Measurements from ENCODE around the gene RCSD1. TPM values are rescaled to one million over a fixed set of nuclear protein-coding genes. Genes with fewer than 3 reads are reported as not detected.

The RCSD1 gene
- total and polyA plus RNA-seq, 2 of the 4 experiments (the other 2 are of a cell fraction) = 0.03 TPM; not detected in 1

DNA sequence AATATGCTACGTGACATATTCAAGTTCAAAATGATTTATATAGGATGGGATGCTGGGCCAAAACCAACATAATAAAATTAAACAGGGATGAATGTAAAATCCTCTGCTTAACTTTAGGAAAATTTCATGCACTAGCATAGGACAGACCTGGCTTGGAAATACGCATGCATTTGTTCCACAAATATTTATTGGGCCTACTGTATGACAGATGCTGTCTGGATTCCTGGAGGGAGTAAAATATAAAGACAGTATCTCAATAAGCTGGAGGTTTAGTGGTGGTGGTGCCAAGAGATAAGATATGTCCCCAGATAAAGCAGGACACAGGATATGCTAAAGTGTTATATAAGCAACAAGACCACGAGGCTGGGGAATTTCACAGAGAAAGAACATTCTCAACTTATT, 15.1 kb downstream of the RCSD1 start:
- Histone ChIP-seq H3K9me3 (ENCODE audit: control insufficient read depth, insufficient read depth, low read length) (no peaks in the 10 kb centered on the region), H3K4me1 (ENCODE audit: control insufficient read depth, insufficient read depth, low read length) (no peaks in the 10 kb centered on the region), H3K9me1 (ENCODE audit: insufficient read depth, low read length) (no peaks in the 10 kb centered on the region), H3K4me3 (ENCODE audit: insufficient read depth, low read depth, low read length) (no peak overlapping the region), H4K5ac (ENCODE audit: low read depth, low read length) (no peak overlapping the region), H2BK20ac (ENCODE audit: low read depth, low read length) (no peak overlapping the region), H3K27me3 (ENCODE audit: control insufficient read depth, insufficient read depth, low read length) (peaks cover 20% of the 10 kb centered on the region), H4K91ac (ENCODE audit: insufficient read depth, low read depth, low read length) (no peak overlapping the region), H3K36me3 (ENCODE audit: control insufficient read depth, insufficient read depth, low read length) (no peaks in the 10 kb centered on the region), H2BK5ac (ENCODE audit: low read depth, low read length, poor library complexity, severe bottlenecking) (no peak overlapping the region), H3K9ac (ENCODE audit: low read depth, low read length) (no peak overlapping the region), H3K27ac (ENCODE audit: insufficient read depth, low read length) (no peak overlapping the region), H2BK15ac (ENCODE audit: low read depth, low read length) (no peak overlapping the region), H3K4ac (ENCODE audit: low read depth, low read length) (no peak overlapping the region), H3K18ac (ENCODE audit: low read depth, low read length) (no peak overlapping the region), H2AK9ac (replicated peaks; ENCODE audit: low read depth, low read length, poor library complexity) (no peak overlapping the region), H2AFZ (replicated peaks; ENCODE audit: low read length, poor library complexity) (no peak overlapping the region), H4K20me1 (ENCODE audit: insufficient read depth, low read length) (no peaks in the 10 kb centered on the region), H3K14ac (replicated peaks; ENCODE audit: low read depth, low read length) (no peak overlapping the region), H3K79me1 (ENCODE audit: low read depth in 1 of 2, low read length in 2 of 2) (no peaks in the 10 kb centered on the region), H3K56ac (ENCODE audit: extremely low read depth, insufficient read depth, low read length) (no peak overlapping the region), H3K4me2 (ENCODE audit: low read depth, low read length) (no peak overlapping the region), H4K8ac (ENCODE audit: low read depth in 2 of 2, low read length in 2 of 2) (no peak overlapping the region), H2AK5ac (ENCODE audit: low read depth, low read length) (no peak overlapping the region), H3K23ac (ENCODE audit: low read depth, low read length) (no peak overlapping the region), H2BK120ac (ENCODE audit: low read depth, low read length) (no peak overlapping the region)
- ChIA-PET POLR2A (ENCODE audit: unreplicated experiment) (no interaction called here), CTCF (no interaction called here)
- dilution Hi-C loops (cut with HindIII; ENCODE audit: low sequenced_read_pairs, unreplicated experiment) = no loop called here
- ATAC-seq (ENCODE audit: low read depth) (no peak), DNase-seq (no peak)
- in situ Hi-C loops (cut with MboI; ENCODE audit: low sequenced_read_pairs) = no loop called here
- no TSS peak for BruUV-seq (replicated peaks)
- intact Hi-C loops (cut with micrococcal nuclease) = no loop called here
- WGBS, 2 experiments (ENCODE audit: extremely low coverage in 2 of 2, insufficient read length in 1 of 2) = no CpG with 5 or more reads among the region's 3 CpGs
- no peak for TF ChIP-seq BHLHE40 (IDR thresholded peaks at IDR 0.05; ENCODE audit: low read depth, low read length)
- TF ChIP-seq MXI1 (IDR thresholded peaks at IDR 0.05; ENCODE audit: borderline replicate concordance, low read depth, low read length) = no peak
- TF ChIP-seq MAFK (IDR thresholded peaks at IDR 0.05; ENCODE audit: low read depth, low read length) = no peak
- no peak for TF ChIP-seq NFE2L2 (IDR thresholded peaks at IDR 0.05; ENCODE audit: low read depth, low read length)
- TF ChIP-seq, protein P1, sequence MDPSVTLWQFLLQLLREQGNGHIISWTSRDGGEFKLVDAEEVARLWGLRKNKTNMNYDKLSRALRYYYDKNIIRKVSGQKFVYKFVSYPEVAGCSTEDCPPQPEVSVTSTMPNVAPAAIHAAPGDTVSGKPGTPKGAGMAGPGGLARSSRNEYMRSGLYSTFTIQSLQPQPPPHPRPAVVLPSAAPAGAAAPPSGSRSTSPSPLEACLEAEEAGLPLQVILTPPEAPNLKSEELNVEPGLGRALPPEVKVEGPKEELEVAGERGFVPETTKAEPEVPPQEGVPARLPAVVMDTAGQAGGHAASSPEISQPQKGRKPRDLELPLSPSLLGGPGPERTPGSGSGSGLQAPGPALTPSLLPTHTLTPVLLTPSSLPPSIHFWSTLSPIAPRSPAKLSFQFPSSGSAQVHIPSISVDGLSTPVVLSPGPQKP (IDR thresholded peaks at IDR 0.05; ENCODE audit: borderline replicate concordance, low read depth, low read length) = no peak
- TF ChIP-seq, protein P2, sequence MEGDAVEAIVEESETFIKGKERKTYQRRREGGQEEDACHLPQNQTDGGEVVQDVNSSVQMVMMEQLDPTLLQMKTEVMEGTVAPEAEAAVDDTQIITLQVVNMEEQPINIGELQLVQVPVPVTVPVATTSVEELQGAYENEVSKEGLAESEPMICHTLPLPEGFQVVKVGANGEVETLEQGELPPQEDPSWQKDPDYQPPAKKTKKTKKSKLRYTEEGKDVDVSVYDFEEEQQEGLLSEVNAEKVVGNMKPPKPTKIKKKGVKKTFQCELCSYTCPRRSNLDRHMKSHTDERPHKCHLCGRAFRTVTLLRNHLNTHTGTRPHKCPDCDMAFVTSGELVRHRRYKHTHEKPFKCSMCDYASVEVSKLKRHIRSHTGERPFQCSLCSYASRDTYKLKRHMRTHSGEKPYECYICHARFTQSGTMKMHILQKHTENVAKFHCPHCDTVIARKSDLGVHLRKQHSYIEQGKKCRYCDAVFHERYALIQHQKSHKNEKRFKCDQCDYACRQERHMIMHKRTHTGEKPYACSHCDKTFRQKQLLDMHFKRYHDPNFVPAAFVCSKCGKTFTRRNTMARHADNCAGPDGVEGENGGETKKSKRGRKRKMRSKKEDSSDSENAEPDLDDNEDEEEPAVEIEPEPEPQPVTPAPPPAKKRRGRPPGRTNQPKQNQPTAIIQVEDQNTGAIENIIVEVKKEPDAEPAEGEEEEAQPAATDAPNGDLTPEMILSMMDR (conservative IDR thresholded peaks at IDR 0.05; ENCODE audit: low read depth, low read length) = no peak
- TF ChIP-seq CHD1 (IDR thresholded peaks at IDR 0.05; ENCODE audit: low read depth, low read length) = no peak
- no peak for TF ChIP-seq POLR2A (IDR thresholded peaks at IDR 0.05; ENCODE audit: low read depth, low read length)
- no peak for TF ChIP-seq MAZ (IDR thresholded peaks at IDR 0.05; ENCODE audit: borderline replicate concordance, low read depth, low read length)
- TF ChIP-seq CEBPB (IDR thresholded peaks at IDR 0.05; ENCODE audit: low read depth, low read length) = no peak
- TF ChIP-seq FOS (IDR thresholded peaks at IDR 0.05; ENCODE audit: low read depth, low read length) = no peak
- TF ChIP-seq SMC3 (IDR thresholded peaks at IDR 0.05; ENCODE audit: low read depth, low read length) = no peak
- TF ChIP-seq RFX5 (IDR thresholded peaks at IDR 0.05; ENCODE audit: low read depth, low read length) = no peak
- no peak for TF ChIP-seq RAD21 (IDR thresholded peaks at IDR 0.05; ENCODE audit: low read length)

Measured in IMR-90 (cell line).